ENCODE measurements around the gene FASTKD3. TPM values are rescaled to one million over a fixed set of nuclear protein-coding genes. Genes with fewer than 3 reads are reported as not detected.

Gene FASTKD3
- total and polyA plus RNA-seq, 2 donors from 2014 or later = 11.3 to 15.3 TPM

DNA sequence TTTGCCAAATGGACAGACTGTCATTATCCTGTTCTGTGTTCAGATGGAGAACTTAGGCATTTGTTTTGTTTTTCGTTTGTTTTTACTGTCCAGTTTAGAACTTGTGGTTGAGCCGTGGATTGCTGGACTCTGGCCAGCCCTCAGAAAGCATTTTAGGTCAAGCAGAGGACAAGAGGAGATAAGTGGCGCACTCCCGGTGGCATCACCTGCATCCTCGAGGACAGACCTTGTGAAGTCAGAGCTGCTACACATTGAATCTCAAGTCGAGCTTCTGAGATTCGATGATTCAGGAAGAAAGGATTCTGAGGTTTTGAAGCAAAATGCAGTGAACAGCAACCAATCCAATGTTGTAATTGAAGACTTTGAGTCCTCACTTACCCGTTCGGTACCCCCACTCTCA lies 9.0 kb upstream of the FASTKD3 start:
- H3K27ac ChIP-seq (ENCODE audit: low read depth in 2 of 2, low read length in 2 of 2) = no peak overlapping the region

DNA sequence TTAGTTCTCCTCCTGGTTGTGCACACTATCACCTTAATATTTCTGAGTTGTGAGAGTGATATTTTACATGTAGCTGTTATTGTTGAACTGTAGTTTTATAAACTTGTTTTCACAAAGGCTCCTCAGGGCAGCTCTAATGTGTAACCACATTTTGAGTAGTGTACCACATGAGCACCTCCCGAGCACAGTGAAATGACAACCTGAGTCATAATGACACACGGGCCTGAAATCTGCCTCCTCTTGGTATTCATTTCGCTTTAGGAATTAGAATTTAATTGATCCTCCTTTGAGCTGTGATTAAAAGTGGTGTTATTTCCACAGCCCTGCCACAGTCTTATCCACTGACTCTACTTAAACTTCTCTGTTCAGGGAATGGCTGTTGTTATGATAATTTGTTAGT lies 8.0 kb upstream of the FASTKD3 start:
- TF ChIP-seq, protein P1, sequence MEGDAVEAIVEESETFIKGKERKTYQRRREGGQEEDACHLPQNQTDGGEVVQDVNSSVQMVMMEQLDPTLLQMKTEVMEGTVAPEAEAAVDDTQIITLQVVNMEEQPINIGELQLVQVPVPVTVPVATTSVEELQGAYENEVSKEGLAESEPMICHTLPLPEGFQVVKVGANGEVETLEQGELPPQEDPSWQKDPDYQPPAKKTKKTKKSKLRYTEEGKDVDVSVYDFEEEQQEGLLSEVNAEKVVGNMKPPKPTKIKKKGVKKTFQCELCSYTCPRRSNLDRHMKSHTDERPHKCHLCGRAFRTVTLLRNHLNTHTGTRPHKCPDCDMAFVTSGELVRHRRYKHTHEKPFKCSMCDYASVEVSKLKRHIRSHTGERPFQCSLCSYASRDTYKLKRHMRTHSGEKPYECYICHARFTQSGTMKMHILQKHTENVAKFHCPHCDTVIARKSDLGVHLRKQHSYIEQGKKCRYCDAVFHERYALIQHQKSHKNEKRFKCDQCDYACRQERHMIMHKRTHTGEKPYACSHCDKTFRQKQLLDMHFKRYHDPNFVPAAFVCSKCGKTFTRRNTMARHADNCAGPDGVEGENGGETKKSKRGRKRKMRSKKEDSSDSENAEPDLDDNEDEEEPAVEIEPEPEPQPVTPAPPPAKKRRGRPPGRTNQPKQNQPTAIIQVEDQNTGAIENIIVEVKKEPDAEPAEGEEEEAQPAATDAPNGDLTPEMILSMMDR (IDR thresholded peaks at IDR 0.05; ENCODE audit: borderline replicate concordance, extremely low read depth, insufficient read depth) = no peak
- FAIRE-seq = no peak

More for the DNA sequence above, 9.0 kb upstream of the FASTKD3 start:
- no peak overlapping the region for H3K9ac ChIP-seq (ENCODE audit: low read length in 3 of 3)
- H3K4me1 ChIP-seq (ENCODE audit: control insufficient read depth in 2 of 3, insufficient read depth in 2 of 3, low read depth in 1 of 3, low read length in 3 of 3) = peaks cover 0 to 8% (median 0%) of the 10 kb centered on the region in 3 donors
- H3K36me3 ChIP-seq (ENCODE audit: control insufficient read depth in 2 of 3, insufficient read depth in 3 of 3, low read length in 3 of 3) = peaks cover 24 to 61% (median 25%) of the 10 kb centered on the region in 3 donors
- no peak for DNase-seq
- intact Hi-C loops (cut with DNase I) = no loop called here
- no peak for FAIRE-seq
- H3K4me3 ChIP-seq (ENCODE audit: low read length in 3 of 3) = no peak overlapping the region
- H3K9me3 ChIP-seq (ENCODE audit: control insufficient read depth in 2 of 3, insufficient read depth in 1 of 3, low read length in 3 of 3) = peaks cover 0 to 7% (median 0%) of the 10 kb centered on the region in 3 donors
- TF ChIP-seq, protein P1 (IDR thresholded peaks at IDR 0.05; ENCODE audit: borderline replicate concordance, extremely low read depth, insufficient read depth) = no peak
- no peaks in the 10 kb centered on the region for H3K27me3 ChIP-seq (ENCODE audit: control insufficient read depth, insufficient read depth, low read length)

DNA sequence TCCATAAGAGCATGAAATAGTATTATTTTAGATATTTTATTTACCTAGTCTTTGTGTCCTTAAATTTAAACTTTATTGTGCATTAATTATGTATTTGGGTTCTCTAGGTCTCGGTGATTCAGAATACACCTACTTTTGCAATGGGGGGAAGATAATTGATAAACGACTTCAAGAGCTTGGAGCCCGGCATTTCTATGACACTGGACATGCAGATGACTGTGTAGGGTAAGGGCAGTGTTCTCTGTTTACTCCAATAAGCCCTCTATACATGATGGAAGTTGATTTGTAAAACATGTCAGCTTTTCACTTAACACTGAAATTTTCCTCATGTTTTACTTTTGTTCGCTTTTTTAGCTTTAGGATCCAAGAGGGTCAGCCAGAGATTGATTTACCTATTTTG lies 6.3 kb upstream of the FASTKD3 start:
- no peaks in the 10 kb centered on the region for H3K27me3 ChIP-seq (ENCODE audit: control insufficient read depth, insufficient read depth, low read length)
- intact Hi-C loops (cut with DNase I) = no loop called here
- peaks cover 0 to 7% (median 0%) of the 10 kb centered on the region in 3 donors for H3K9me3 ChIP-seq (ENCODE audit: control insufficient read depth in 2 of 3, insufficient read depth in 1 of 3, low read length in 3 of 3)
- H3K4me1 ChIP-seq (ENCODE audit: control insufficient read depth in 2 of 3, insufficient read depth in 2 of 3, low read depth in 1 of 3, low read length in 3 of 3) = peaks cover 0 to 10% (median 8%) of the 10 kb centered on the region in 3 donors
- TF ChIP-seq, protein P1 (IDR thresholded peaks at IDR 0.05; ENCODE audit: borderline replicate concordance, extremely low read depth, insufficient read depth) = no peak
- no peak overlapping the region for H3K27ac ChIP-seq (ENCODE audit: low read depth in 2 of 2, low read length in 2 of 2)
- H3K36me3 ChIP-seq (ENCODE audit: control insufficient read depth in 2 of 3, insufficient read depth in 3 of 3, low read length in 3 of 3) = peaks cover 12 to 39% (median 17%) of the 10 kb centered on the region in 3 donors
- DNase-seq (no peak), FAIRE-seq (no peak)
- no peak overlapping the region for H3K4me3 ChIP-seq (ENCODE audit: low read length in 3 of 3)
- H3K9ac ChIP-seq (ENCODE audit: low read length in 3 of 3) = no peak overlapping the region

More for the DNA sequence above, 8.0 kb upstream of the FASTKD3 start:
- DNase-seq = no peak
- intact Hi-C loops (cut with DNase I) = no loop called here
- Histone ChIP-seq H3K4me1 (ENCODE audit: control insufficient read depth in 2 of 3, insufficient read depth in 2 of 3, low read depth in 1 of 3, low read length in 3 of 3) (peaks cover 0 to 8% (median 1%) of the 10 kb centered on the region in 3 donors), H3K9ac (ENCODE audit: low read length in 3 of 3) (no peak overlapping the region), H3K27me3 (ENCODE audit: control insufficient read depth, insufficient read depth, low read length) (no peaks in the 10 kb centered on the region), H3K9me3 (ENCODE audit: control insufficient read depth in 2 of 3, insufficient read depth in 1 of 3, low read length in 3 of 3) (peaks cover 0 to 7% (median 0%) of the 10 kb centered on the region in 3 donors), H3K27ac (ENCODE audit: low read depth in 2 of 2, low read length in 2 of 2) (no peak overlapping the region), H3K36me3 (ENCODE audit: control insufficient read depth in 2 of 3, insufficient read depth in 3 of 3, low read length in 3 of 3) (peaks cover 20 to 52% (median 25%) of the 10 kb centered on the region in 3 donors), H3K4me3 (ENCODE audit: low read length in 3 of 3) (no peak overlapping the region)

DNA sequence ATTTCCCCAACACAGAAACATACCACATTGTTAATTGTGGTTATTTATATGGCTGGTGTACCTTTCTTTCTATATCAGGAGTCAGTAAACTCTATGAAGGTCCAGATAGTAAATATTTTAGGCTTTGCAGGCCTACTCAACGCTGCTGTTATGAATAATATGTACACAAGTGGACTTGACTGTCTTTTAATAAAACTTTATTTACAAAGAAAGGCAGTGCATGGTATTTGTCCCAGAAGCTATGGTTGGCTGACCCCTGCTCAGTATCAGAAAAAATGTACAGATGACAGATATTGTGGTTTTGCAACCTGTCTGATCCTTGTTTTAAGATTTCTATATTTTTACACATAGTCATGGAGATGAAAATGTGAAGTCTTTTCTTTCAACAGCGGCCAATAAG lies 5.8 kb upstream of the FASTKD3 start:
- H3K36me3 ChIP-seq (ENCODE audit: control insufficient read depth in 2 of 3, insufficient read depth in 3 of 3, low read length in 3 of 3) = peaks cover 10 to 34% (median 13%) of the 10 kb centered on the region in 3 donors
- no peak overlapping the region for H3K9ac ChIP-seq (ENCODE audit: low read length in 3 of 3)
- intact Hi-C loops (cut with DNase I) = no loop called here
- peaks cover 0 to 2% (median 0%) of the 10 kb centered on the region in 3 donors for H3K9me3 ChIP-seq (ENCODE audit: control insufficient read depth in 2 of 3, insufficient read depth in 1 of 3, low read length in 3 of 3)
- no peak for DNase-seq
- no peak for FAIRE-seq
- H3K4me3 ChIP-seq (ENCODE audit: low read length in 3 of 3) = no peak overlapping the region
- no peaks in the 10 kb centered on the region for H3K27me3 ChIP-seq (ENCODE audit: control insufficient read depth, insufficient read depth, low read length)
- peaks cover 0 to 10% (median 8%) of the 10 kb centered on the region in 3 donors for H3K4me1 ChIP-seq (ENCODE audit: control insufficient read depth in 2 of 3, insufficient read depth in 2 of 3, low read depth in 1 of 3, low read length in 3 of 3)
- no peak overlapping the region for H3K27ac ChIP-seq (ENCODE audit: low read depth in 2 of 2, low read length in 2 of 2)
- TF ChIP-seq, protein P1 (IDR thresholded peaks at IDR 0.05; ENCODE audit: borderline replicate concordance, extremely low read depth, insufficient read depth) = no peak
